Neural cell (in vitro differentiated cells): ENCODE results near the gene CRIP3. TPM values are rescaled to one million over a fixed set of nuclear protein-coding genes. Genes with fewer than 3 reads are reported as not detected.

Source experiments
- H2AFZ ChIP-seq: fragments of 200-600, 300-800 bp; sonication (generic), shearing (Covaris generic); 2 replicates; pipeline ENCODE4 v1.6.0; 2014; ENCODE audit warnings: low read depth, mild to moderate bottlenecking, antibody characterized with exemption, low read length, moderate library complexity
- H3F3A ChIP-seq: fragments of 200-600 bp; shearing (Covaris generic); 2 replicates; pipeline ENCODE4 v1.6.1; 2016; ENCODE audit warnings: mild to moderate bottlenecking, moderate library complexity, mixed read lengths, antibody characterized with exemption, low read length; ENCODE audit not compliant: insufficient read depth, poor library complexity, severe bottlenecking
- H3K27ac ChIP-seq: fragments of 200-600, 300-800 bp; sonication (generic), shearing (Covaris generic); 2 replicates; pipeline ENCODE4 v1.5.1; 2014; ENCODE audit warnings: mild to moderate bottlenecking, low read length, moderate library complexity
- H3K27me3 ChIP-seq: fragments of 300-800, 200-600 bp; sonication (generic), shearing (Covaris generic); 2 replicates; pipeline ENCODE4 v1.6.0; 2014; ENCODE audit warnings: mild to moderate bottlenecking, low read depth, low read length, moderate library complexity; ENCODE audit not compliant: insufficient read depth
- H3K36me3 ChIP-seq: fragments of 300-800, 200-600 bp; sonication (generic), shearing (Covaris generic); 2 replicates; pipeline ENCODE4 v1.5.1; 2014; ENCODE audit warnings: mild to moderate bottlenecking, antibody characterized with exemption, low read length, moderate library complexity; ENCODE audit not compliant: insufficient read depth
- H3K4me2 ChIP-seq: fragments of 300-800, 200-600 bp; sonication (generic), shearing (Covaris generic); 2 replicates; pipeline ENCODE4 v1.6.0; 2014; ENCODE audit warnings: mild to moderate bottlenecking, low read length
- H3K4me3 ChIP-seq: fragments of 300-800, 200-600 bp; sonication (generic), shearing (Covaris generic); 2 replicates; pipeline ENCODE4 v1.5.1; 2014; ENCODE audit warnings: mild to moderate bottlenecking, low read length, moderate library complexity
- H3K79me2 ChIP-seq: fragments of 200-600 bp; shearing (Covaris generic); replicated peaks from 2 replicates; pipeline ENCODE4 v1.6.0; 2014; ENCODE audit warnings: mild to moderate bottlenecking, low read length, moderate library complexity; ENCODE audit not compliant: insufficient read depth
- H3K9ac ChIP-seq: fragments of 300-800, 200-600 bp; sonication (generic), shearing (Covaris generic); 2 replicates; pipeline ENCODE4 v1.6.1; 2016; ENCODE audit warnings: mild to moderate bottlenecking, low read length, mixed read lengths
- H3K9me2 ChIP-seq: fragments of 200-600 bp; shearing (Covaris generic); 2 replicates; pipeline ENCODE4 v1.6.1; 2016; ENCODE audit warnings: mild to moderate bottlenecking, low read length, mixed read lengths; ENCODE audit not compliant: insufficient read depth
- H3K9me3 ChIP-seq: fragments of 200-600, 300-800 bp; sonication (generic), shearing (Covaris generic); 2 replicates; pipeline ENCODE4 v1.6.1; 2016; ENCODE audit warnings: mild to moderate bottlenecking, mixed run types, low read length, moderate library complexity, mixed read lengths
- H4K20me1 ChIP-seq: fragments of 200-600 bp; shearing (Covaris generic); 2 replicates; pipeline ENCODE4 v1.6.1; 2016; ENCODE audit warnings: mild to moderate bottlenecking, mixed run types; ENCODE audit not compliant: insufficient read depth
- CTCF ChIP-seq: fragments of 450-650 bp; IDR thresholded peaks from 2 replicates; pipeline ENCODE4 v1.5.1; 2014; ENCODE audit warnings: antibody characterized with exemption, mild to moderate bottlenecking, moderate library complexity; ENCODE audit not compliant: poor library complexity, severe bottlenecking
- EP300 ChIP-seq: fragments of 450-650 bp; conservative IDR thresholded peaks from 2 replicates; pipeline ENCODE4 v1.6.1; 2014; ENCODE audit warnings: antibody characterized with exemption, mild to moderate bottlenecking, moderate library complexity; ENCODE audit not compliant: poor library complexity, severe bottlenecking
- EZH2 ChIP-seq: fragments of 200-600, 300-800 bp; shearing (Covaris generic), sonication (generic); IDR thresholded peaks from 2 replicates; pipeline ENCODE4 v1.6.1; 2014; ENCODE audit warnings: antibody characterized with exemption, low read length, borderline replicate concordance, mild to moderate bottlenecking; ENCODE audit not compliant: insufficient read depth, poor library complexity, severe bottlenecking
- MXI1 ChIP-seq: fragments of 450-650 bp; conservative IDR thresholded peaks from 2 replicates; pipeline ENCODE4 v1.6.1; 2014; ENCODE audit warnings: antibody characterized with exemption, mild to moderate bottlenecking; ENCODE audit not compliant: poor library complexity, severe bottlenecking
- POLR2AphosphoS5 ChIP-seq: IDR thresholded peaks from 2 replicates; pipeline ENCODE4 v1.6.1; 2012
- RAD21 ChIP-seq: fragments of 450-650 bp; conservative IDR thresholded peaks from 2 replicates; pipeline ENCODE4 v1.6.1; 2014; ENCODE audit warnings: antibody characterized with exemption, mild to moderate bottlenecking, moderate library complexity
- SMC3 ChIP-seq: fragments of 450-650 bp; conservative IDR thresholded peaks from 2 replicates; pipeline ENCODE4 v1.6.1; 2014; ENCODE audit warnings: antibody characterized with exemption, mild to moderate bottlenecking, moderate library complexity; ENCODE audit not compliant: poor library complexity
- TAF1 ChIP-seq: IDR thresholded peaks from 2 replicates; pipeline ENCODE4 v1.6.1; 2012; ENCODE audit warnings: low read depth
- polyA plus RNA-seq: library from polyadenylated mRNA; depleted of rRNA; stranded (reverse); fragments of >200 nt; gene quantifications from 2 replicates; pipeline ENCODE4 v1.2.3, GENCODE V29; 2014
- TF ChIP-seq, protein P1 (sequence below): IDR thresholded peaks from 2 replicates; pipeline ENCODE4 v1.6.1; 2012; ENCODE audit warnings: borderline replicate concordance

CRIP3 gene
- polyA plus RNA-seq, 1 donor from 2014 or later = 3.7 TPM

DNA sequence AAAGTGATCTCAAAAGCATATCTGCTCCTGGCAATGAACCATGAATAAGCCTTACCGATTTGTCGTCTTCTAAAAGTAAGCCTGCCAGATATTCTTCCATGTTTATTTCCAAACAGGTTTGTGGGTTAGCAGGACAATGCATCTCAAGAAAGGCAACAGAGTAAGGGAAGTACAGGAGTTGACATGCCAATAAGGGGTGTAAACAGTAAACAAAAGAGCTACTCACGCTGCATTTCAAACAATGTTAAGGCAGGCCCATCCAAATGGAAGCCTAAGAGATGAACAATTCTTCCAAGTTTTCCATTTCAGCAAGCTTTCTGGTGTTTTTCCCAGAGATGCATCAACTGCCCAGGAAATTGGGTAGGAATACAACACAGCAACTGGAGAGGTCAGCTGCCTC lies 27.8 kb upstream of the CRIP3 start:
- Histone ChIP-seq H3K9me2 (no peaks in the 10 kb centered on the region), H3F3A (no peaks in the 10 kb centered on the region), H3K27ac (no peak overlapping the region), H3K27me3 (no peaks in the 10 kb centered on the region), H3K36me3 (peaks cover 5% of the 10 kb centered on the region), H4K20me1 (no peaks in the 10 kb centered on the region), H2AFZ (no peak overlapping the region), H3K9me3 (no peaks in the 10 kb centered on the region), H3K9ac (no peak overlapping the region), H3K4me2 (no peak overlapping the region), H3K4me3 (no peak overlapping the region), H3K79me2 (no peaks in the 10 kb centered on the region)
- TF ChIP-seq RAD21 (no peak), EP300 (no peak), SMC3 (no peak), POLR2AphosphoS5 (no peak), MXI1 (no peak), EZH2 (no peak), CTCF (no peak), TAF1 (no peak)
- TF ChIP-seq, protein P1, sequence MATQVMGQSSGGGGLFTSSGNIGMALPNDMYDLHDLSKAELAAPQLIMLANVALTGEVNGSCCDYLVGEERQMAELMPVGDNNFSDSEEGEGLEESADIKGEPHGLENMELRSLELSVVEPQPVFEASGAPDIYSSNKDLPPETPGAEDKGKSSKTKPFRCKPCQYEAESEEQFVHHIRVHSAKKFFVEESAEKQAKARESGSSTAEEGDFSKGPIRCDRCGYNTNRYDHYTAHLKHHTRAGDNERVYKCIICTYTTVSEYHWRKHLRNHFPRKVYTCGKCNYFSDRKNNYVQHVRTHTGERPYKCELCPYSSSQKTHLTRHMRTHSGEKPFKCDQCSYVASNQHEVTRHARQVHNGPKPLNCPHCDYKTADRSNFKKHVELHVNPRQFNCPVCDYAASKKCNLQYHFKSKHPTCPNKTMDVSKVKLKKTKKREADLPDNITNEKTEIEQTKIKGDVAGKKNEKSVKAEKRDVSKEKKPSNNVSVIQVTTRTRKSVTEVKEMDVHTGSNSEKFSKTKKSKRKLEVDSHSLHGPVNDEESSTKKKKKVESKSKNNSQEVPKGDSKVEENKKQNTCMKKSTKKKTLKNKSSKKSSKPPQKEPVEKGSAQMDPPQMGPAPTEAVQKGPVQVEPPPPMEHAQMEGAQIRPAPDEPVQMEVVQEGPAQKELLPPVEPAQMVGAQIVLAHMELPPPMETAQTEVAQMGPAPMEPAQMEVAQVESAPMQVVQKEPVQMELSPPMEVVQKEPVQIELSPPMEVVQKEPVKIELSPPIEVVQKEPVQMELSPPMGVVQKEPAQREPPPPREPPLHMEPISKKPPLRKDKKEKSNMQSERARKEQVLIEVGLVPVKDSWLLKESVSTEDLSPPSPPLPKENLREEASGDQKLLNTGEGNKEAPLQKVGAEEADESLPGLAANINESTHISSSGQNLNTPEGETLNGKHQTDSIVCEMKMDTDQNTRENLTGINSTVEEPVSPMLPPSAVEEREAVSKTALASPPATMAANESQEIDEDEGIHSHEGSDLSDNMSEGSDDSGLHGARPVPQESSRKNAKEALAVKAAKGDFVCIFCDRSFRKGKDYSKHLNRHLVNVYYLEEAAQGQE = no peak

GRCh38 chr6:43335469-43335868 lies 26.8 kb upstream of the CRIP3 start:
- Histone ChIP-seq H3K36me3 (peaks cover 10% of the 10 kb centered on the region), H3K9me3 (no peaks in the 10 kb centered on the region), H3K4me2 (no peak overlapping the region), H3K27me3 (no peaks in the 10 kb centered on the region), H3K27ac (no peak overlapping the region), H3K4me3 (no peak overlapping the region), H3K9ac (no peak overlapping the region), H3K9me2 (no peaks in the 10 kb centered on the region), H2AFZ (no peak overlapping the region), H3F3A (no peaks in the 10 kb centered on the region), H3K79me2 (no peaks in the 10 kb centered on the region), H4K20me1 (no peaks in the 10 kb centered on the region)
- no peak for TF ChIP-seq EZH2
- no peak for TF ChIP-seq MXI1
- no peak for TF ChIP-seq SMC3
- TF ChIP-seq TAF1 = no peak
